Stimulated activated CD8-positive, alpha-beta memory T cell treated with anti-CD3 and anti-CD28 coated beads, Interleukin-2, amount 100 ng/mL, for 48 hours (primary cell): ENCODE data around the gene ELMO1.

Experiments
- DNase-seq, 2 donors: peaks; one replicate each; pipeline ENCODE4 v3.0.0-alpha.2; 2020; ENCODE audit warnings: low read depth in 2 of 2

Gene ELMO1

GRCh38 chr7:37269711-37270508 is 178.8 kb downstream of the ELMO1 start:
- DNase-seq, result no peak

- no peak for DNase-seq
Observed at GRCh38 chr7:37267251-37267650, 181.4 kb downstream of the ELMO1 start.

GRCh38 chr7:37265876-37266275 is 182.8 kb downstream of the ELMO1 start:
- no peak for DNase-seq

- no peak for DNase-seq
Observed at GRCh38 chr7:37265006-37265405, 183.7 kb downstream of the ELMO1 start.

GRCh38 chr7:37262181-37262580 is 186.5 kb downstream of the ELMO1 start:
- DNase-seq, result no peak

GRCh38 chr7:37259319-37259821 is 189.3 kb downstream of the ELMO1 start:
- no peak for DNase-seq

GRCh38 chr7:37256631-37257030 is 192.0 kb downstream of the ELMO1 start:
- DNase-seq, result no peak

GRCh38 chr7:37255327-37255944 is 193.2 kb downstream of the ELMO1 start:
- no peak for DNase-seq

- no peak for DNase-seq
Observed at GRCh38 chr7:37251222-37251621, 197.4 kb downstream of the ELMO1 start.

- DNase-seq, result no peak
Observed at GRCh38 chr7:37249240-37249639, 199.4 kb downstream of the ELMO1 start.

GRCh38 chr7:37248396-37248861 is 200.2 kb downstream of the ELMO1 start:
- no peak for DNase-seq

- no peak for DNase-seq
Observed at GRCh38 chr7:37247861-37248260, 200.8 kb downstream of the ELMO1 start.

GRCh38 chr7:37245590-37245989 is 203.1 kb downstream of the ELMO1 start:
- DNase-seq, result no peak

- no peak for DNase-seq
Observed at GRCh38 chr7:37236906-37237305, 211.8 kb downstream of the ELMO1 start.

- no peak for DNase-seq
Observed at GRCh38 chr7:37235813-37236212, 212.9 kb downstream of the ELMO1 start.

- no peak for DNase-seq
Observed at GRCh38 chr7:37234928-37235327, 213.7 kb downstream of the ELMO1 start.

- no peak for DNase-seq
Observed at GRCh38 chr7:37234334-37234733, 214.3 kb downstream of the ELMO1 start.

GRCh38 chr7:37231613-37232012 is 217.1 kb downstream of the ELMO1 start:
- no peak for DNase-seq

- no peak for DNase-seq
Observed at GRCh38 chr7:37230221-37230620, 218.4 kb downstream of the ELMO1 start.

GRCh38 chr7:37229381-37229780 is 219.3 kb downstream of the ELMO1 start:
- no peak for DNase-seq

GRCh38 chr7:37225285-37225969 is 223.2 kb downstream of the ELMO1 start:
- no peak for DNase-seq

- no peak for DNase-seq
Observed at GRCh38 chr7:37224746-37225145, 223.9 kb downstream of the ELMO1 start.

GRCh38 chr7:37220664-37221063 is 228.0 kb downstream of the ELMO1 start:
- no peak for DNase-seq
